ENCODE measurements around the gene SMAD6. TPM values are rescaled to one million over a fixed set of nuclear protein-coding genes. Genes with fewer than 3 reads are reported as not detected.

Gene SMAD6
- total and polyA plus RNA-seq, 10 of the 15 experiments (the other 5 are each of a cell fraction or from before 2014, with no cell fraction given) = under 0.01 to 0.10 (median 0.03) TPM; not detected in 7

DNA sequence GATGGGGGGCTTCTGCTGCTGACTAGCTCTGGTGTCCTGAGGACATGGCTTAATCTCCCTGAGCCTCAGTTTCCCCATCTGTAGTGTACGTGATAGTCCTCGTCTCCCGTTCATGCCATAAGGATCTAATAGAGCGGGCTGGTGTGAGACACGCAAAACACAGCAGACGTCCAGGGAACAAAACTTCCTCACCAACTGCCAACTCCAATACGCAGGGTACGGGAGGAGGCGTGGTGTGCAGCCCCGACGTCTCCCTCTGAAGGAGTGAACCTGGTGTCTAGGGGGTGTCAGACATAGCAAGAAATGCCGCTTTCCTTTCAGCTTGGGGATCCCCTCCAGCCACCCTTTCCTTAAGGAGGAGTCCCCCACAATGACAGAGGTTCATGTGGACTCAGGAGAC lies 55.0 kb downstream of the SMAD6 start (continued):
- TF ChIP-seq, protein P1, sequence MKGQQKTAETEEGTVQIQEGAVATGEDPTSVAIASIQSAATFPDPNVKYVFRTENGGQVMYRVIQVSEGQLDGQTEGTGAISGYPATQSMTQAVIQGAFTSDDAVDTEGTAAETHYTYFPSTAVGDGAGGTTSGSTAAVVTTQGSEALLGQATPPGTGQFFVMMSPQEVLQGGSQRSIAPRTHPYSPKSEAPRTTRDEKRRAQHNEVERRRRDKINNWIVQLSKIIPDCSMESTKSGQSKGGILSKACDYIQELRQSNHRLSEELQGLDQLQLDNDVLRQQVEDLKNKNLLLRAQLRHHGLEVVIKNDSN (IDR thresholded peaks at IDR 0.05; ENCODE audit: borderline replicate concordance, extremely low read length, insufficient read depth, low read depth, low read length) = no peak
- no peak for TF ChIP-seq CBX5 (IDR thresholded peaks at IDR 0.05; ENCODE audit: low read depth)
- no peak for TF ChIP-seq MEF2A (IDR thresholded peaks at IDR 0.05; ENCODE audit: insufficient read depth, low read depth, low read length)
- no peak for TF ChIP-seq GABPA (IDR thresholded peaks at IDR 0.05; ENCODE audit: low read depth)
- TF ChIP-seq SMAD1 (IDR thresholded peaks at IDR 0.05; ENCODE audit: low read depth, partially characterized antibody) = no peak
- TF ChIP-seq, protein P2, sequence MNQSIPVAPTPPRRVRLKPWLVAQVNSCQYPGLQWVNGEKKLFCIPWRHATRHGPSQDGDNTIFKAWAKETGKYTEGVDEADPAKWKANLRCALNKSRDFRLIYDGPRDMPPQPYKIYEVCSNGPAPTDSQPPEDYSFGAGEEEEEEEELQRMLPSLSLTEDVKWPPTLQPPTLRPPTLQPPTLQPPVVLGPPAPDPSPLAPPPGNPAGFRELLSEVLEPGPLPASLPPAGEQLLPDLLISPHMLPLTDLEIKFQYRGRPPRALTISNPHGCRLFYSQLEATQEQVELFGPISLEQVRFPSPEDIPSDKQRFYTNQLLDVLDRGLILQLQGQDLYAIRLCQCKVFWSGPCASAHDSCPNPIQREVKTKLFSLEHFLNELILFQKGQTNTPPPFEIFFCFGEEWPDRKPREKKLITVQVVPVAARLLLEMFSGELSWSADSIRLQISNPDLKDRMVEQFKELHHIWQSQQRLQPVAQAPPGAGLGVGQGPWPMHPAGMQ (IDR thresholded peaks at IDR 0.05; ENCODE audit: borderline replicate concordance) = no peak

DNA sequence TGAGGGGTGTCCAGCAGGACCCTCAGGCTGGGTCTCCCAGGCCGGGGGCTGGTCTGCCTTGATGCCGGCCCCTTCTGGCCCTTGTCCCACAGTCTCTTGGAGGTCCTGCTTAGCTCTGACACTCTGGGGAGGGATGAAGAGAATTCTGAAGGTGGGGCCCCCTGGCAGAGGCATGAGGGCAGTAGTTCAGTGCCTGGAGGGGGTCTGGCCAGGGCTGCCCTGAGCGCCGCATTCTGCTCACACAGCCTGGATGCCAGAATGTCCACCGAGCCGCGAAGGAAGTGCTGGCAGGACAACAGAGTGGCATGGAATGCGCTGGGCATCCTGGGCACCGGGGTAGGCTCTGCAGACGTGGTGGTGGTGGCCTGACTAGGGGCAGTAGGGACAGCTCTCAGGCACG lies 55.5 kb downstream of the SMAD6 start:
- Histone ChIP-seq H3K27me3 (replicated peaks in 1 of 2; ENCODE audit: control insufficient read depth in 2 of 2, insufficient read depth in 2 of 2, low read length in 1 of 2) (peaks cover 0 to 3% of the 10 kb centered on the region in 2 experiments; a peak in 1 of 4 replicates), H3K9me3 (replicated peaks; ENCODE audit: control insufficient read depth, insufficient read depth, low read length) (peaks cover 12% of the 10 kb centered on the region; the same call in 2 of the 3 replicates), H3K4me2 (ENCODE audit: control insufficient read depth, insufficient read depth) (no peak overlapping the region), H3K4me3 (no peak overlapping the region), H3K79me2 (ENCODE audit: control insufficient read depth, insufficient read depth, low read length) (no peaks in the 10 kb centered on the region), H3K27ac (ENCODE audit: control insufficient read depth, insufficient read depth) (no peak overlapping the region), H3K9ac (ENCODE audit: control insufficient read depth, insufficient read depth, low read length) (no peak overlapping the region), H3K36me3 (ENCODE audit: control insufficient read depth in 2 of 2, insufficient read depth in 2 of 2, low read length in 1 of 2) (no peaks in the 10 kb centered on the region), H2AFZ (ENCODE audit: control insufficient read depth, low read depth, low read length) (no peak overlapping the region), H4K20me1 (ENCODE audit: control insufficient read depth, insufficient read depth) (no peaks in the 10 kb centered on the region), H3K4me1 (ENCODE audit: control insufficient read depth, insufficient read depth, low read length) (no peaks in the 10 kb centered on the region; the same call in 1 of the 2 replicates)
- no TSS peak for BruUV-seq (replicated peaks)
- DNase-seq (ENCODE audit: low read depth, low spot score) (no peak), FAIRE-seq (no peak), ATAC-seq (no peak)
- intact Hi-C loops (cut with micrococcal nuclease; ENCODE audit: unreplicated experiment) = no loop called here
- in situ Hi-C loops (cut with MboI) = loop anchor here (25.0 kb wide), 1 partner anchor 145 kb away; no protein-coding TSS in a partner anchor
- ChIA-PET SMC1A (ENCODE audit: uncharacterized antibody, unreplicated experiment) (no interaction called here), POLR2A (no interaction called here), CTCF (interaction anchor here (0.6 to 0.7 kb wide), 2 partner anchors 88 to 94 kb away, joined by 3 read pairs; no protein-coding TSS in a partner anchor), RAD21 (ENCODE audit: unreplicated experiment) (no interaction called here)
- 41% methylated on average over 11 of the region's 11 CpGs for WGBS (ENCODE audit: insufficient coverage, insufficient replicate concordance, low lambda C conversion rate, missing lambda C conversion rate)
- TF ChIP-seq, protein P3, sequence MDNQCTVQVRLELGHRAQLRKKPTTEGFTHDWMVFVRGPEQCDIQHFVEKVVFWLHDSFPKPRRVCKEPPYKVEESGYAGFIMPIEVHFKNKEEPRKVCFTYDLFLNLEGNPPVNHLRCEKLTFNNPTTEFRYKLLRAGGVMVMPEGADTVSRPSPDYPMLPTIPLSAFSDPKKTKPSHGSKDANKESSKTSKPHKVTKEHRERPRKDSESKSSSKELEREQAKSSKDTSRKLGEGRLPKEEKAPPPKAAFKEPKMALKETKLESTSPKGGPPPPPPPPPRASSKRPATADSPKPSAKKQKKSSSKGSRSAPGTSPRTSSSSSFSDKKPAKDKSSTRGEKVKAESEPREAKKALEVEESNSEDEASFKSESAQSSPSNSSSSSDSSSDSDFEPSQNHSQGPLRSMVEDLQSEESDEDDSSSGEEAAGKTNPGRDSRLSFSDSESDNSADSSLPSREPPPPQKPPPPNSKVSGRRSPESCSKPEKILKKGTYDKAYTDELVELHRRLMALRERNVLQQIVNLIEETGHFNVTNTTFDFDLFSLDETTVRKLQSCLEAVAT (IDR thresholded peaks at IDR 0.05) = no peak
- TF ChIP-seq POU2F2 (IDR thresholded peaks at IDR 0.05; ENCODE audit: borderline replicate concordance, low read depth, low read length) = no peak
- TF ChIP-seq RFX5 (IDR thresholded peaks at IDR 0.05; ENCODE audit: low read depth, low read length) = no peak
- TF ChIP-seq PAX5 (IDR thresholded peaks at IDR 0.05; ENCODE audit: borderline replicate concordance, low read depth, low read length) = no peak
- no peak for TF ChIP-seq SMAD1 (IDR thresholded peaks at IDR 0.05; ENCODE audit: low read depth, partially characterized antibody)
- TF ChIP-seq SRF (IDR thresholded peaks at IDR 0.05; ENCODE audit: low read depth in 2 of 2, low read length in 2 of 2) = no peak
- TF ChIP-seq, protein P4, sequence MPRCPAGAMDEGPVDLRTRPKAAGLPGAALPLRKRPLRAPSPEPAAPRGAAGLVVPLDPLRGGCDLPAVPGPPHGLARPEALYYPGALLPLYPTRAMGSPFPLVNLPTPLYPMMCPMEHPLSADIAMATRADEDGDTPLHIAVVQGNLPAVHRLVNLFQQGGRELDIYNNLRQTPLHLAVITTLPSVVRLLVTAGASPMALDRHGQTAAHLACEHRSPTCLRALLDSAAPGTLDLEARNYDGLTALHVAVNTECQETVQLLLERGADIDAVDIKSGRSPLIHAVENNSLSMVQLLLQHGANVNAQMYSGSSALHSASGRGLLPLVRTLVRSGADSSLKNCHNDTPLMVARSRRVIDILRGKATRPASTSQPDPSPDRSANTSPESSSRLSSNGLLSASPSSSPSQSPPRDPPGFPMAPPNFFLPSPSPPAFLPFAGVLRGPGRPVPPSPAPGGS (IDR thresholded peaks at IDR 0.05; ENCODE audit: borderline replicate concordance, insufficient read depth, low read depth, low read length, poor library complexity, severe bottlenecking) = no peak
- TF ChIP-seq JUND (IDR thresholded peaks at IDR 0.05; ENCODE audit: low read depth, low read length) = no peak
- TF ChIP-seq, protein P5, sequence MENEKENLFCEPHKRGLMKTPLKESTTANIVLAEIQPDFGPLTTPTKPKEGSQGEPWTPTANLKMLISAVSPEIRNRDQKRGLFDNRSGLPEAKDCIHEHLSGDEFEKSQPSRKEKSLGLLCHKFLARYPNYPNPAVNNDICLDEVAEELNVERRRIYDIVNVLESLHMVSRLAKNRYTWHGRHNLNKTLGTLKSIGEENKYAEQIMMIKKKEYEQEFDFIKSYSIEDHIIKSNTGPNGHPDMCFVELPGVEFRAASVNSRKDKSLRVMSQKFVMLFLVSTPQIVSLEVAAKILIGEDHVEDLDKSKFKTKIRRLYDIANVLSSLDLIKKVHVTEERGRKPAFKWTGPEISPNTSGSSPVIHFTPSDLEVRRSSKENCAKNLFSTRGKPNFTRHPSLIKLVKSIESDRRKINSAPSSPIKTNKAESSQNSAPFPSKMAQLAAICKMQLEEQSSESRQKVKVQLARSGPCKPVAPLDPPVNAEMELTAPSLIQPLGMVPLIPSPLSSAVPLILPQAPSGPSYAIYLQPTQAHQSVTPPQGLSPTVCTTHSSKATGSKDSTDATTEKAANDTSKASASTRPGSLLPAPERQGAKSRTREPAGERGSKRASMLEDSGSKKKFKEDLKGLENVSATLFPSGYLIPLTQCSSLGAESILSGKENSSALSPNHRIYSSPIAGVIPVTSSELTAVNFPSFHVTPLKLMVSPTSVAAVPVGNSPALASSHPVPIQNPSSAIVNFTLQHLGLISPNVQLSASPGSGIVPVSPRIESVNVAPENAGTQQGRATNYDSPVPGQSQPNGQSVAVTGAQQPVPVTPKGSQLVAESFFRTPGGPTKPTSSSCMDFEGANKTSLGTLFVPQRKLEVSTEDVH (IDR thresholded peaks at IDR 0.05; ENCODE audit: low read depth, partially characterized antibody) = no peak

Data from GM12878 (cell line).